ENCODE data around the gene TESMIN.

The TESMIN gene

DNA sequence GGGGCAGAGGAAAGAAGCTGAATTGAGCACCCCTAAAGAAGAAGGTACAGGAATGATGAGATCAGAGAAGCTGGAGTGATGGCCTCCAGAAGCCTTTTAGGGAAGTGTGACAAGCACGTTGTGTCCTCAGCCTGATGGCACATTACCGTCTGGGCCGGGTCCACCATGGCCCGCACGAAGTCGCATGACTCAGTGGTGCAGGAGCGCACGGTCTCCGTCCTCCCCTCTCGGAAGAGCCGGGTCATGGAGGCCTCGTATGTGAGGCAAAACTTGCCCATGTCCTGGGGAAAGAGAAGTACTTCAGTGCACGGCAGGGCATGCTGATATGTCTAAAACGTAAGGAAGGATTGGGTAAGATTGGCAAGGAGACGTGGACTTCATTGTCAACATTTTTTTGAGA is 11.2 kb upstream of the TESMIN start:
- in situ Hi-C loops (cut with HindIII; ENCODE audit: low sequenced_read_pairs), result no loop called here

DNA sequence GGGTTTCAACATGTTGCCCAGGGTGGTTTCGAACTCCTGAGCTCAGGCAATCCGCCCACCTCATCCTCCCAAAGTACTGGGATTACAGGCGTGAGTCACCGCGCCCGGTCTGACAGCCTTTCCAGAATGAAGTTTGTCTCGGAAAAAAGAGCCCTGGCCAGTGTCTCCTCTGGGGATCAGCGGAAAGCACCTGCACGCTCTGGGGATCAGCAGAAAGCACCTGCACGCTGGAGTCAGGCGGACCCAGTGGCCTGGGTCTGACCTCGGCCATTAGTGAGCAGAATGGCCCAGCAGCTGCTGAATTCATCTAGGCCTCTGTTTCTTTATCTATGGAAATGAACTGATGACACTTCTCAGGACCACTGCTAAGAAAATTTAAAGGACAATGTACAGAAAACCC is 10.5 kb upstream of the TESMIN start:
- in situ Hi-C loops (cut with HindIII; ENCODE audit: low sequenced_read_pairs), result no loop called here

DNA sequence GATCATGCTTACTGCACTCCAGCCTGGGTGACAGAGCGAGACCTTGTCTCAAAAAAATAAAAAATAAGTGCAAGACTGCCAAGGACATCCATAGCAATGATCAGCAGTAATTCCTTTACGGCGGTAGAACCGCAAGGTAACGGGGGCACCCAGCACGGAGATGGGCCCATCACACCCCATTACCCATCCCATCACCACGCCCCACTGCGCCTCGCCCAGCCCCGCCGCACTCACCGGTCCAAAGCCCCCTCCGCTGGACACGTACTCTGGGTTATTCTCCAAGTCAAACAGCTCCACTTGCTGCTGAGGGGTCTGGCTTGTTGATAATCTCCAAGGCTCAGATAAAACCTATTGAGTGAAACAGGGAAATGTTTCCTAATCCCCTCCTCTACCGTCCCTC is 8.7 kb upstream of the TESMIN start:
- in situ Hi-C loops (cut with HindIII; ENCODE audit: low sequenced_read_pairs), result loop anchor here (5.0 kb wide), 2 partner anchors 32 to 58 kb away; no protein-coding TSS in a partner anchor

DNA sequence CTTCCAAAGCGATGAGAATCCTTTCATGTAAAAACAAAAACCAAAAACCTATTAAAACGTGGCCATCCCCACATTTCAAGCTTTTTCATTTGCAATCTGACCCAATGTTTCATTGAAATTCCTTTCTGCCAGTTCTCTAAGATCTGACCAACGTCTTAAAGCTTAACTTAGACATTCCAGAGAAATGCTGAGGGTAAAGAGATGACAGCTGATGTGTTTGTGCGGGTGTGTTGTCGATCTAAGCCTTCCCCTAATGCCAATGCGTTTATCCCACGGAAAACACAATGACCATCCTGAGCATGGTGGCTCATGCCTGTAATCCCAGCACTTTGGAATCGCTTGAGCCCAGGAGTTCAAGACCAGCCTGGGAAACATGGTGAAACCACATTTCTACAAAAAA is 6.4 kb upstream of the TESMIN start:
- in situ Hi-C loops (cut with HindIII; ENCODE audit: low sequenced_read_pairs), result loop anchor here (5.0 kb wide), 2 partner anchors 35 to 55 kb away; no protein-coding TSS in a partner anchor

DNA sequence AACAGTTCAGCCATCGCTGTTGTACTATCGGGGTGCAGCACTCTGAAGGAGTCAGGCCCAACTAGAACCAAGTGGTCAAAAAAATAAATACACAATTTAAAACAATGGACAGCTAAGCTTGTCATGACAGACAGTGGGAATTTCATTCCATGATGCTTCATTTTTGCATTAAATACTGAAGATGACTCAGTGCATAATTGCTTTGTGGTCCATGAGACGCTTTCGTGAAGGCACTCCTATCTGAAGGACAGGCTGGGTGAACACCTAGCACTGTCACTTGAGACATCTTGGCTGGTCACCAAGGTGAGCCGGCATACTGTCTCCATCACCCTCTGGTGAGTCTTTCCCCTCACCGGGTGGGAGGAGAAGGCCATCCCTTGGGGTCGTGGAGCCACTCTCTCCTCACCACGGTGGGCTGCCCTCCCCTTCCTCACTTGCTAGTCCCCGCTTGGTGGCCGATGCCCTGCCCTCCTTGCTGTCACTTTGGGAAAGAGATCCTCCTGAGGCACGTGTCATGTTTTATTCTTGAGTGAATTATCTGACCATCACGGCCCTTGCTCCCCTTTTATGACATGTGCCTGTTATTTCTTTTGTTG is 4.9 kb upstream of the TESMIN start:
- in situ Hi-C loops (cut with HindIII; ENCODE audit: low sequenced_read_pairs), result loop anchor here (5.0 kb wide), 2 partner anchors 36 to 54 kb away; no protein-coding TSS in a partner anchor

DNA sequence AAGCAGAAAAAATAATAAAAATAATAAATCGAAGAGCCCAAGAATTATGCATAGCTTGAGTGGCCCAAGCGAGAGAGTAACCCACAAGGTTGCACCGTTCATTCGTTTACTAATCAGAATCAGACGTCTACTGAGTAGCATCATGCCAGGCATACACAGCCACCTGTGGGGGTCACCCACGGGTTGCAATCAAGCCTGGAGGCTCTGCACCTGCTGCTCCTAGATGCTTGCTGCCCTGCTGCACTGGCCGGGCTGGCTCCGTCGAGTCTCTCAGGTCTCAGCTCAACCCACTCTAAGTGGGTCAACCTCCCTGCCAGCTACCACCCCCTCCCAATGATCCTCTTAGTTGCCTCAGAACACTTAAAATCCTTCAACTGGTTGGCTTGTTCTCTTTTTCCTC is 2.0 kb upstream of the TESMIN start:
- in situ Hi-C loops (cut with HindIII; ENCODE audit: low sequenced_read_pairs), result no loop called here

DNA sequence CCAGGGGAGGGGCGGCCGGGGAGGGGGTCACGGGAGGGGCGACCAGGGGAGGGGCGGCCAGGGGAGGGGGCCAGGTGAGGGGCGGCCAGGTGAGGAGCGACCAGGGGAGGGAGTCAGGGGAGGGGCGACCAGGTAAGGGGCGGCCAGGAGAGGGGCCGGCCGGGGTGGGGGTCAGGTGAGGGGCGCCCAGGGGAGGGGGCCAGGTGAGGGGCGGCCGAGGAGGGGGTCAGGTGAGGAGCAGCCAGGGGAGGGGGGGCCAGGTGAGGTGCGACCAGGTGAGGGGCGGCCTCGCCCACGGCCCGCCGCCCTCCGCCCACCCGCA is 355 bp downstream of the TESMIN start:
- in situ Hi-C loops (cut with HindIII; ENCODE audit: low sequenced_read_pairs), result no loop called here

DNA sequence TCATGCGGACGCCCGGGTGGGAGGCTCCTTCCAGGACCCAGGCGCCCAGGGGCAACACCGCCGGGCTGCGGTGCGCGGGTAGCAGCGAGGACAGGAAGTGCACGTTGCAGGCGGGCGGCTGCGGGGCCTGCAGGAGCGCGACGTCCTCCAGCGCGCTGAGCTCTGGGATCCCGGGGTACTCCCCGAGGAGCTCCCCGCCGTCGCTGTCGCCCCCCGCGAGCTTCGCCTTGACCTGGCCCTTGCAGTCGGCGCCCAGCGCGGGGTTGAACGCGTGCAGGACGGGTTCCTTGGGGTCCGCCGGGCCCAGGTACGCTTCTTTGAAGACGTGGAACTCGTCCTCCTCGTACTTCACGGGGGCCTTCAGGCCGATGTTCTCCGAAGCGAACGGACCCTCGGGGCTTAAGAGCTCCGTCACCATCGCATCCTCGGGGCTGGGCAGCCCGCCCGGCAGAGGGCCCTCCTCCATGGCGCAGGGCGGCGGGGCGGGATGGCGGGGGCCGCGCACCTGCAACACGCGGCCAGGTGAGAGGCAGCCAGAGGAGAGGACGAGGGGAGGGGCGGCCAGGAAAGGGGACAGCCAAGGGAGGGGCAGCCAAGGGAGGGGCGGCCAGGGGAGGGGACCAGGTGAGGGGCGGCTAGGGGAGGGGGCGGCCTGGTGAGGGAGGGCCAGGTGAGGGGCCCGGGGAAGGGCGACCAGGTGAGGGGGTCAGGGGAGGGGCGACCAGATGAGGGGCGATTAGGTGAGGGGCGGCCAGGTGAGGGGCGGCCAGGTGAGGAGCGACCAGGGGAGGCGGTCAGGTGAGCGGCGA is 921 bp downstream of the TESMIN start:
- in situ Hi-C loops (cut with HindIII; ENCODE audit: low sequenced_read_pairs), result no loop called here

DNA sequence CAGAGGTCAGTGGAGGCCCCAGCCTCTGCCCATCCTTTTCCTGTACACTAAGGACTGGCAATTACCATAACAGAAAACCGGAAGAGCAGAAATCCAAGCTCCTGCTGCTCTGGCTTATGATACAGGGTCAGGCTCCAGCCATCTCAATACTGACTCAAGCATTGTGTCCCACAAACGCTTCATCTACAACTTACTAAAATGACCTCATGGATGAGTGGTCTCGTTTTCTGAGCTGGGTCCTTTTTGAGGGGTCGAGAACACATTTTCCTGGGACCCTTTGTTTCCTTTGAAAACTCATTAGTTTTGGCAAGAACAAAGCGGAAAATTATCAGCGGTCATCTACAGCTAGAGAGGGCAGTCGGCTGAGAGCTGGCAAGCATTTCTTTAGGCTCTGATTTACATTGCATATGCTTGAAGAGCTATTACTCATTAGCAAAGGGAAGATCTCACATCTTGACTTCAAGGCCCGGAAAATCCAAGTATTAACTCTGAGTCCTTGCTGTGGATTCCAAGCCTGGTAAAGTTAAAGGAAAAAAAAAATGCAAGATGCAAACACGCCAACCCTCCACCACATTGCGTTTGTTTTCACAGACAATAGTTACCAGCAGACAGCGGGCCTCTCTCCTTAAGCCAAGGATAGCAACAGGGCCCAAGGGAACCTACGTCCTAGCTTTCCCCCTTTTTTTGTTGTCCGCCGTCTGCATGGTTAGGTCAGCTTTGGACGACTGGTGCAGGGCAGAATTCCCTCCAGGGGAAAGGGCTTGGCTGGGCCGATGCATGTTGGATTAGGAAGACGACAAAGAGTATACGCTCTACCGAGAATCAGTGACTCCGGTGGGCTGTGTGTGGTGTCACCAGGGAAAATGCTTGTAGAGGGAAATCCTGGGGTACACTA is 1.8 kb downstream of the TESMIN start:
- in situ Hi-C loops (cut with HindIII; ENCODE audit: low sequenced_read_pairs), result no loop called here

DNA sequence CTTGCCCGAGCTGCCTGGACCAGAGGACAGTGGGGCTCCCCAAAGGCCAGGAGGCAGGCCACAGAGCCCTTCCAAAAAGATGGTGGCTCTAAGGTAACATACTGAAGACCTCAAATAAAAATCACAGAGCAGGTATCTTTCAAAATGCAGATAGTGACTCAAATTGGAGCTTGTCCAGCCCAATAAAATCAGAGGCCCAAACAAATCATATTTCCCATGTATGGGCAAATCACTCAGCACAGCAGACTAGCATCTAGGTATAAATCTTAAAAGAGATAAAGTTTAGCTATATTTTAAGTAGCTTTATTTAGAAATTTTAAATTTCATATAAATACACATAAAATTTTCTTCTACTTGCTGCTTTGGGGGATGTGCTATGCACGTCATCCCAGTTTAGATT is 3.3 kb downstream of the TESMIN start:
- in situ Hi-C loops (cut with HindIII; ENCODE audit: low sequenced_read_pairs), result no loop called here

DNA sequence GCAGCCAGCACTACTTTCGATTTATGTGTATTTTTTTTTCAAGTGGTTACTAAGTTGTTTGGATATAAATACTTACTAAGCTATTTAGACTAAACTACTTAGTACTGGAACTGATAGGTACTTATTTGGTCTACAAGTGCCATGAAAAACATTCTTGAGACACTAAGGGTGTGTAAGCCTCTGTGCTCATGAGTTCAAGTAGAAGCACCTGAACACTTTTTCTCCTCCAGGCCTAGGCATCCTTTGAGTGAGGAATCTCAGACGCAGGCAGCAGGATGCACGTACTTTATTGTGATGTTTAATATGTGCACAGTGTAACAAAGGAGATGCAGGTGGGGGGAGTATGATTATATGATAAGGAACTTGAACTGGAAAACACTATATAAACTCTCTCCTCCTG is 7.8 kb downstream of the TESMIN start:
- in situ Hi-C loops (cut with HindIII; ENCODE audit: low sequenced_read_pairs), result no loop called here

DNA sequence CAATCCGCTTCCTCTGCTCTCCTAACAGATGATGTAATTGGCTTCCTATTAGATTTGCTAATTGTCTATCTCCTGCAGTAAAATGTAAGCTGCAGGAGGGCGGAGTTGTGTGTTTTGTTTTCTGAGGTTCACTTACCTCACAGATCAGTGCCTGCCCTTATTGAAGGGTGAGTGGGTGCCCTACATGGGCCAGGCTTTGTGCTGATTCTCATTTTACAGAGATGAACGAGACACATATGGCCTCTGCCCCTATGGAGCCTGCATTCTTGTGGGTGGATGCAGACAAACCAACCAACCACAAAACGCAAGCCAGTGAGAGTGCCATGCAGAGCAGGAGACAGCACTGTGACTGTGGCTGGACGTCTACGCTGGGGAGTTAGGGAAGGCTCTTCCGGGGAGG is 9.9 kb downstream of the TESMIN start:
- in situ Hi-C loops (cut with HindIII; ENCODE audit: low sequenced_read_pairs), result no loop called here

DNA sequence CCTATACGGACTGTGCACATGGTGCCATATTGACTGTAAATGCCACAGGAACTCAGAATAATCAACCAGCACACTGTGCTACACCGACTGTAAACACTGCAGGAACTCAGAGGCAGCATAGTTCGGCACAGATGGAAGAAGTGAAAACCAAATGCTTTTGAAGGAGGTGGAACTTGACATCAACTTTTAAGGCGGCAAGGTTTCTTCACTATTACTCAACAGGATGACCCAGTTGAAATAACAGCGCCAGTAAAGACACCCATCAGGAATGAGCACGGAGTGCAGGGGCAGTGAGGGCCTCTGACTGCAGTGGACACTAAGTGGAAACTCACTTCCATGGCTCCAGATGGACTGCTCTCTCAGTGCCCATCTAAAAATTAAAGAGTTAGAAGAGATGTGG is 15.7 kb downstream of the TESMIN start:
- in situ Hi-C loops (cut with HindIII; ENCODE audit: low sequenced_read_pairs), result no loop called here

DNA sequence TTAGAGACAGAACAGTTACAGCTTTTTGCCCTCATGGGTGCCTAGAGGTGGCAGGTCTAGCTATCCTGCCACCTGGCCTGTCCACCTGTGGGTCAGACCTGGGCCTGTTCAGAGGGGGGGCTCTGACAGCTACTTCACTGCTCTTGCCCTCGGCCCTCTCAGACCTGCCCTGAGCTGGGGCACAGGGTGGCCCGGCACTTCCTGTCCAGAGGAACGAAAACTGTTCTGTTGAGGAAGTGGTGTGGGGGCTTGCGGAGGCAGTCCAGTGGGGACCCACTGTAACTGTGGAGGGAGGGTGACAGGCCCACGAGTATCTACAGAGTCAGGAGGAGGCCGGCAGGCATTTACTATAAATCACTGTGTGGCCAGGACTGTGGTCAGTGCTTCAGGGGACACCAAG is 16.2 kb downstream of the TESMIN start:
- in situ Hi-C loops (cut with HindIII; ENCODE audit: low sequenced_read_pairs), result no loop called here

DNA sequence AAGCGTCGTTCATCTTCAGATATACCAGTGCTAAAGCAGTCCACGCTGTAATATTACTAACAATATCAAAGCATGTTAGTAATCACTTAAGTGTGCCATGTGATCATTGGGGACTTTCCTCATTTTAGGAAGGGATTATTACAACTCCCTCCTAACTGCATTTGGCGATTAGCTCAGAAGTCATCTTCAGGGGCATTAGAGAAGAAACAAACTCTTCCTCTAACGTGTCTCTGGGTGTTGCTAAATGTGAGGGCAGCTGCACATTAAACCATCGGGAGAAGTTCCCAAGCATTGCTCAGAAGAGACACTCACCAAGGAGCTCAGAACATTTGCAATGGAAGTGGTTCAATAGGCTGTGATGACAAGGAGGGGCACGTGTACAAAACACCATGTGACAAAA is 17.2 kb downstream of the TESMIN start:
- in situ Hi-C loops (cut with HindIII; ENCODE audit: low sequenced_read_pairs), result no loop called here

DNA sequence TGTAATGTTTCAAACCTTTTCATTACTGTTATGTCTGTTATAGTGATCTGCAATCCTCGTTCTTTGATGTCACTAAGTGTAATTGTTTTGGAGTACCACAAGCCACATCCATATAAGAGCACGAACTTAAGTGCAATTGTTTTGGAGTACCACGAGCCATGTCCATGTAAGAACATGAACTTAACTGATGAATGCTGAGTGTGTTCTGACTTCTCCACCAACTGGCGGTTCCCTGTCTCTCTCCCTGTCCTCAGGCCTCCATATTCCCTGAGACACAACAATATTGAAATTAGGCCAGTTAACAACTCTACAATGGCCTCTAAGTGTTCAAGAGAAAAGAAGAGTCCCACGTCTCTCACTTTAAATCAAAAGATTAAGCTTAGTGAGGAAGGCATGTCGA is 23.5 kb downstream of the TESMIN start:
- in situ Hi-C loops (cut with HindIII; ENCODE audit: low sequenced_read_pairs), result no loop called here

DNA sequence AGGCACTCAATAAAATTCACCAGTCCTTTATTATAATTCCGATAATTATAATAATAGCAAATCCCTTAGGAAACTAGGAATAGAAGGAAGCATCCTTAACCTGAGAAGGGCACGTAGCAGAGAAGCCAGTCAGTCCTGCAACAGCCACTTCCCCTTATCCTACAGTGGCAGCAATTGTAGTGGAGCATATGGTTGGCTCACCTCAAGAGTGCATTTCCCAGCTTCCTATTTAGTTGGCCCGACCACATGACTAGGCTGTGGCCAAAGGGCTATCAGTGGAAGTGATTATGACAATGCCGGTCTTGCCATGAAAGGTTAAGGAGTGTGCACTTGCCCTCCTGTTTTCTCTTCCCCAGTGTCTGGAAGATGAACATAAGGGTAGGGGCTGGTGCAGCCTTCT is 27.0 kb downstream of the TESMIN start:
- in situ Hi-C loops (cut with HindIII; ENCODE audit: low sequenced_read_pairs), result no loop called here

DNA sequence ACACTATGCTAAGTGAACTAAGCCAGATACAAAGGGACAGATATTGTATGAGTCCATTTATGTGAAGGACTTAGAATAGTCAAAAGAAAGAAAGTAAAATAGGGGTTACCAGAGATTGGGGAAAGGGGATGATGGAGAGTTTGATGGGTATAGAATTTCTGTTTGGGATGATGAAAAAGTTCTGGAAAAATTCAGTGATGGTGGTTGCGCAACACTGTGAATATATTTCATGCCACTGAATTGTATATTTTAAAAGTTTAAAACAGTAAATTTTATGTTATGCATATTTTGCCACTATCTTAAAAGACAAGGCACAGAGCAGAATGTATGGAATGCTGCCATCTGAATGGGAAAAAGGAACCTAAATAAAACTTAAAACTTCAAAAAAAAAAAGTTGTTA is 29.2 kb downstream of the TESMIN start:
- in situ Hi-C loops (cut with HindIII; ENCODE audit: low sequenced_read_pairs), result no loop called here

DNA sequence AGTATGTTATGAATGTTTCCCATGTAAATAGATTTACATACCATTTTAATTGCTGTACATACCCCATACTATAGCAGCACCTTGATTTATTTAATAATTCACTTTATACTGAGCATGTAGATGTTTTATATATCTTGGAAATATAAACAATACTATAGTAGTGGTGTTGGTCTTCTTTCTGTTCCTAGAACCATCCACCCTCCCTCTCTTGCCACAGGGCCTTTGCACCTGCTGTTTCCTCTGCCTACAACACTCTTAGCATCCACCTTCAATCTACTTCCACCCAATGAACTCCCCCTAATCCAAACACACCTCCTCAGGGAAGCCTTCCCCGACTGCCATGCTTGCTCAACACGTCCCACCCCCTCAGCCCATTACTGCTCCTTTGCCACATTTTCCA is 30.2 kb downstream of the TESMIN start:
- in situ Hi-C loops (cut with HindIII; ENCODE audit: low sequenced_read_pairs), result no loop called here

DNA sequence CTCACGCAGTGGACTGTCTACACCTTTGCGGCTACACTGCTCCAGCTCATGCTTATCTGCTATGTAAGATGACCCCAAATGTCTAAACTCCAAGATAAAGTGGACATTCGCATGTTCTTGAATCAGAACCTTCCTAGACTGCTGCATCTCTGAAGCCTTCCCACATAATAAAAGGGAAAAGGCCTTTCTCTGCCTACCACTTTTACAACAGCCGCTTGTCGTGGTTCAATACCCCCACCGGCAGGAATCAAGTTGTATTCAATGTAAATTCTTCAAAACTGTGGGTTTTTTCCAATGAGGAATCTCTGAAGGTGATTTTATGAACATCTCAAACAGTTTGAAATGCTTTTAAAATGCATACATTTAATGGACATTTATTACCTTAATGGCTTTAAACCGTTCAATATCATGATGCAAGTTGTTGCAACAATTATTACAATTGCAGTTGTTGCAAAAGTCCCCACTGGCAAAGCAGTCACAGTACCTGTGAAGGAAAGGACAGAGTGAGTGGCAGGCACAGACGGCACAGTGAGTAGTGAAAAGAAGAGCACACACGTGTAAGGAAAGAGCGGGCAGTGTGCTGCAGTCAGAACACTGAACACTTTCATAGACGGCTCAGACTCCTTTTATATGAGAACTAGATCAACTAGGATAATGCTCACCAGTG is 35.7 kb downstream of the TESMIN start:
- in situ Hi-C loops (cut with HindIII; ENCODE audit: low sequenced_read_pairs), result no loop called here

Data from endothelial cell of hepatic sinusoid (primary cell).